ENCODE measurements around the gene TRAPPC2L. TPM values are rescaled to one million over a fixed set of nuclear protein-coding genes. Genes with fewer than 3 reads are reported as not detected.

The TRAPPC2L gene
- total and polyA plus RNA-seq, 2 experiments from 2014 or later = 30.9 to 114 TPM

DNA sequence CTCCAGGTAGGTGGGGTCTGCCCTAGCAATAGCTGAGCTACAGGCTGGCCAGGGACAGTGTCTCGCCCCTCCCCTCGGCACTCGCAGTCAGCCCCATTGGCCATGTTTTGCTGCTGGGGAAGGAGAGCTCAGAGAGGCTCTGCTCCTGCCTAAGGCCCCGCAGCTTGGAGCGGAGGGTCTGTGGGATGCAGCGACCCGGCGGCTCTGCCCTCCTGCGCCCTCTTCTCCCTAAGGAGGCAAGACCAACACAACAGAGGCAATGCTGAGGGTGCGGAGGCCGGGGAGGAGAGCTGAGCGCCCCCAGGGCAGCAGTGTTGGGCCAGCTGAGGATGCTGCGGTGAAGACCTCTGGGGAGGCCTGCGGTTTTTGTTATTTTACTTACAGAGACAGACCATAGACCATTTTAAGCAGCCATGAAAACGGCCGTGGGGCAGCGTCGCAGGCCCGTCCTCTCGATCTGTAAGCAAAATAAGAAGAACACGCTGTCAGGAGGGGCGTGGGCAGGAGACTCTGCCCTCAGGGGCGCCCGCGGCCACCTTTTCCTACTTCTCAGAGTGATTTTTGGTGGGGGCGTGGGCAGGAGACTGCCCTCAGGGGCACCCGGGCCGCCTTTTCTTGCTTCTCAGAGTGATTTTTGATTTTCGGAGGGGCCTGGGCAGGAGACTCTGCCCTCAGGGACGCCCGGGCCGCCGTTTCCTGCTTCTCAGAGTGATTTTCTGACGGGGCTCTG, 40.9 kb downstream of the TRAPPC2L start:
- no peaks in the 10 kb centered on the region for H3K4me1 ChIP-seq (ENCODE audit: low read depth)
- no peak for DNase-seq (ENCODE audit: low read depth in 1 of 2, low spot score in 1 of 2)
- H3K27me3 ChIP-seq = no peaks in the 10 kb centered on the region
- TF ChIP-seq, protein P1, sequence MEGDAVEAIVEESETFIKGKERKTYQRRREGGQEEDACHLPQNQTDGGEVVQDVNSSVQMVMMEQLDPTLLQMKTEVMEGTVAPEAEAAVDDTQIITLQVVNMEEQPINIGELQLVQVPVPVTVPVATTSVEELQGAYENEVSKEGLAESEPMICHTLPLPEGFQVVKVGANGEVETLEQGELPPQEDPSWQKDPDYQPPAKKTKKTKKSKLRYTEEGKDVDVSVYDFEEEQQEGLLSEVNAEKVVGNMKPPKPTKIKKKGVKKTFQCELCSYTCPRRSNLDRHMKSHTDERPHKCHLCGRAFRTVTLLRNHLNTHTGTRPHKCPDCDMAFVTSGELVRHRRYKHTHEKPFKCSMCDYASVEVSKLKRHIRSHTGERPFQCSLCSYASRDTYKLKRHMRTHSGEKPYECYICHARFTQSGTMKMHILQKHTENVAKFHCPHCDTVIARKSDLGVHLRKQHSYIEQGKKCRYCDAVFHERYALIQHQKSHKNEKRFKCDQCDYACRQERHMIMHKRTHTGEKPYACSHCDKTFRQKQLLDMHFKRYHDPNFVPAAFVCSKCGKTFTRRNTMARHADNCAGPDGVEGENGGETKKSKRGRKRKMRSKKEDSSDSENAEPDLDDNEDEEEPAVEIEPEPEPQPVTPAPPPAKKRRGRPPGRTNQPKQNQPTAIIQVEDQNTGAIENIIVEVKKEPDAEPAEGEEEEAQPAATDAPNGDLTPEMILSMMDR (IDR thresholded peaks at IDR 0.05; ENCODE audit: low read depth, low read length) = no peak
- no peaks in the 10 kb centered on the region for H3K9me3 ChIP-seq (ENCODE audit: low read depth)
- H3K36me3 ChIP-seq = no peaks in the 10 kb centered on the region
- no peak overlapping the region for H3K27ac ChIP-seq
- H3K4me3 ChIP-seq = no peak overlapping the region

DNA sequence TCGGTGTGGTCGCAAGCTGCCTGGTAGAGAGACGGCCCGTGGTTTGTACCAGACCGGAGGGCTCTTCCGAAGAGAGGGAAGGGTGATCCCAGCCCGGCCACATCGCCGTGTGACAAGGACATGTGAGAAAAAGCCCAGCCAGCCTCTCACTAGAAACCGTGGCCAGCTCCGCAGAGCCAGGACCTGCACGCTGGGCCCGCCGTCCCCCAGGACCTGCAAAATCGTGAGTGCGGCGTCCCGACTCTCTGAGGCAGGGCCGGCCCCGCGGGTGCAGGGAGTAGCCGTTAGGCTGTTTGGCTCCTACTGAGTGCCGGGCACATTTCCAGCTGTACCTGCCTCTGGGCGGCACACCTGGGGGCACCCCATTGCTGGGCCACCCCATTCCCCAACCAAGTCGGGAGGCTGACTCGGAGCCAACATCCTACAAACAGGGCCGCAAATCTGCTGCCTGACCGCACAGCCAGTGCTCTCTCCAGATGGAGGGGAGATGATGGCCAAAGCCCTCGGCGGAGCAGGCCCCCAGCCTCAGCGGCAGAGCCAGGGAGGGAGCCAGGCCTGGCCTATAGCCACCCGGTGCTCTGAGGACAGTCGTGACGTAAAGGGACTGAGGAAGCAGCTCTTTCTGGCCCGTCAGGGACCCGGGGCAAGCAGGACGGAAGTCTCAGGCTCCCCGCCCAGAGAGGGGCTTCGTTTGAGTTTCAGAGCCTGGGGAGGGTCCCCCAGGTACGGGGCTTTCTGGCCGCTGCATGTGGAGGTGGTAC, 43.2 kb downstream of the TRAPPC2L start:
- Histone ChIP-seq H3K4me3 (no peak overlapping the region), H3K9me3 (ENCODE audit: low read depth) (no peaks in the 10 kb centered on the region), H3K4me1 (ENCODE audit: low read depth) (no peaks in the 10 kb centered on the region), H3K27me3 (no peaks in the 10 kb centered on the region), H3K27ac (no peak overlapping the region), H3K36me3 (no peaks in the 10 kb centered on the region)
- TF ChIP-seq, protein P1 (IDR thresholded peaks at IDR 0.05; ENCODE audit: low read depth, low read length) = no peak
- no peak for DNase-seq (ENCODE audit: low read depth in 1 of 2, low spot score in 1 of 2)

DNA sequence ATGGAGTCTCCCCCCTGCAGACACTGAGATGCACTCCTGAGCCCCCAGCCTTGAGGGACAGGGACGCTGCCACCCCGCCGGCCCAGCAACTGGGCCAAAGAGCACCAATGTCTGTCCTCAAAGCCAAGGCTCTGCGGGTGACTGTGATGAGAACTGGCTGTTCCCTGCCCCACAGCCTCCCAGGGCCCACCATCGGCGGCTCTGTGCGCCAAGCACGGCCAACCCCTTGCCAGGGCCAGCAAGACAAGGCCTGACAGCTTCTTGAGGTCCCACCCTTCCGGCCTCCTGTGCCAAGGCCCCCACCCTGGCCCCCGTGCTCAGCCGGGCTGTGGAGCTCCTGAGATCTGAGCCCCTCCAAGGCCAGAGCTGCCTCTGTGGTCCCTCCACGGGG, 43.7 kb downstream of the TRAPPC2L start:
- Histone ChIP-seq H3K36me3 (no peaks in the 10 kb centered on the region), H3K27me3 (no peaks in the 10 kb centered on the region), H3K27ac (no peak overlapping the region), H3K4me1 (ENCODE audit: low read depth) (no peaks in the 10 kb centered on the region), H3K9me3 (ENCODE audit: low read depth) (no peaks in the 10 kb centered on the region), H3K4me3 (no peak overlapping the region)
- no peak for DNase-seq (ENCODE audit: low read depth in 1 of 2, low spot score in 1 of 2)
- TF ChIP-seq, protein P1 (IDR thresholded peaks at IDR 0.05; ENCODE audit: low read depth, low read length) = no peak

DNA sequence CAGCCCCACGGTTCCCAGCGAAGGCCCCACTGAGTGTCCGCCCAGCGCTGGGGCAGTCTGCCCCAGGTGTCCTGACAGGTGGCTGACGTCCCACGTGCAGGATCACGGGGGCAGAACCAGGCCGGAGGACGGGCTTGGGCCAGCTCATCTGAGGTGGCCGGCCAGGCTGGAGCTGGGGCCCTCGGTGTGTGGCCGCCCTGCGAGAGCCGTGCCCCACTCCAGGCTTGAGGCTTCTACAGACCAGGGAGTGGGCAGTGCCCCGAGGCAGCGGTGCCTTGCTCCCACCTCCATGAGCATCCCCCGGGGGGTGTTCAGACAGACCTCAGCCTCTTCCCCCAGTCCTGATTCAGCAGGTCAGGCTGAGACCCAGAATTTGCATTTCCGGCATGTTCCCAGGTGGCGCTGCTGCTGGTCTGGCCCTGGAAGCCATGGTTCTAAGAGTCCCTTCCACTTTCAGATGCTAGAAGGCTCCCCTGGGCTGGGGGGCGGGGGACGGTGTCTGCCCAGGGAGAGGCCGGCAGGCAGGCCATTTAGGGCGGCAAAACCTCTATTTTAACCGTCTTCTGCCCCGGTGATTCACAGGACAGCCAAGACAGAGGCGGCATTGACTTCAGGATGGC, 44.9 kb downstream of the TRAPPC2L start:
- Histone ChIP-seq H3K4me3 (no peak overlapping the region), H3K4me1 (ENCODE audit: low read depth) (no peaks in the 10 kb centered on the region), H3K36me3 (no peaks in the 10 kb centered on the region), H3K27me3 (no peaks in the 10 kb centered on the region), H3K27ac (no peak overlapping the region), H3K9me3 (ENCODE audit: low read depth) (no peaks in the 10 kb centered on the region)
- no peak for DNase-seq (ENCODE audit: low read depth in 1 of 2, low spot score in 1 of 2)
- TF ChIP-seq, protein P1 (IDR thresholded peaks at IDR 0.05; ENCODE audit: low read depth, low read length) = no peak

DNA sequence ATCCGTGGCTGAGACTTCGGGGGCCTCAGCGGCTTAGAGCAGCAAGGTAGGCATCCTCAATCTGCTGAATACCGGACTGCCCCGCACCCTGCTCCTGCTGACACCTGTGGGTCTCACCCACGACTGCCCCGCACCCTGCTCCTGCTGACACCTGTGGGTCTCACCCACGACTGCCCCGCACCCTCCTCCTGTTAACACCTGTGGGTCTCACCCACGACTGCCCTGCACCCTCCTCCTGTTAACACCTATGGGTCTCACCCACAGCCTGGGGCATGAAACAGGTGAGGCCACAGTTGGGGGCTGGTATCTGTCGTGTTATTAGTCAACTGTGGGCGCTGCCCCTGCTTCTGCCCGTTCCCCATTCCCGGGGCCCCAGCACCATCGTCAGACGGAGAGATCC, 45.8 kb downstream of the TRAPPC2L start:
- no peak for DNase-seq (ENCODE audit: low read depth in 1 of 2, low spot score in 1 of 2)
- Histone ChIP-seq H3K4me3 (no peak overlapping the region), H3K27ac (no peak overlapping the region), H3K4me1 (ENCODE audit: low read depth) (no peaks in the 10 kb centered on the region), H3K27me3 (no peaks in the 10 kb centered on the region), H3K36me3 (no peaks in the 10 kb centered on the region), H3K9me3 (ENCODE audit: low read depth) (no peaks in the 10 kb centered on the region)
- TF ChIP-seq, protein P1 (IDR thresholded peaks at IDR 0.05; ENCODE audit: low read depth, low read length) = no peak
